DMS 273 (cell line): Measurements from ENCODE around the gene HMGB3.
A peak's percentile ranks its signal among the peaks of the same experiment; 100 is the strongest.
"Not testable (repeated sequence)": the region's sequence is repeated elsewhere in the genome, so short reads cannot be mapped to it uniquely, and the experiment has no call there.

ENCODE experiments used
- DNase-seq: peaks from one replicate; lab custom pipeline; 2025; ENCODE audit not compliant: unreplicated experiment; lab: John Stamatoyannopoulos, UW

HMGB3 gene

DNA sequence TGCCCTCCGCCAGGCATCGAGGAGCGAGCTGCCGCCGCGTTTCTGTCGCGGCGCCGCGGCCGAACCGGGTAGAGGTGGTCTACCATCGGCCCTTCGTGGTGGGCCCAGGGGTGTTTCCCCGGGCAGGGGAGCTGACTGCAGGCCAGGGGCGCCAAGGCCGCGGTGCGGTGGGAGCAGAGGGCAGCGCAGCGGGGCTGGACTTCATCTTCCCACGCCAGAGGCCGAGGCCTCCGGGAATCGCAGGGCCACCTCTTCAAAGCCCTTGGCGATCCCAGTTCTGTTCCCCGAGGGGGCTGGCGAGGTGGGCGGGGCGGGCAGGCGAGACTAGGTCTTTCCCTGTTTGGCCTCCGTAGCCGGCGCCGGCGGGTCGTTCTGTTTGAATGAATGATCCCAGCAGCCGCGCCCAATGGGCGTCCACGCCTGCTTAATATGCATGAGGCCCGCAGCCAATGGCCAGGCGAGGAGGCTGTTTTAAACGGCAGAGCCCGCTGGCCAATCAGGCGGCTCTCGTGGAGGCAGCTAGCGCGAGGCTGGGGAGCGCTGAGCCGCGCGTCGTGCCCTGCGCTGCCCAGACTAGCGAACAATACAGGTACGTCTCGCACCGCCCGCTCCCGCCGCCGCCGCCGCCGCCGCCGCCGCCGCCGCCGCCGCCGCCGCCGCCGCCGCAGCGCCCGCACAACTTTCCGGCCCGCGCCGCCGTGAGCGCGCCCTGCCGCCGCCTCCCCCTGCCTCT lies at the start of gene HMGB3:
Gene HMGB3, plus strand, starts transcription at position 548 of the 733 bp plus-strand sequence. CDS start 2,265 bp downstream, outside the sequence.
- DNase-seq = peak; percentile 98

DNA sequence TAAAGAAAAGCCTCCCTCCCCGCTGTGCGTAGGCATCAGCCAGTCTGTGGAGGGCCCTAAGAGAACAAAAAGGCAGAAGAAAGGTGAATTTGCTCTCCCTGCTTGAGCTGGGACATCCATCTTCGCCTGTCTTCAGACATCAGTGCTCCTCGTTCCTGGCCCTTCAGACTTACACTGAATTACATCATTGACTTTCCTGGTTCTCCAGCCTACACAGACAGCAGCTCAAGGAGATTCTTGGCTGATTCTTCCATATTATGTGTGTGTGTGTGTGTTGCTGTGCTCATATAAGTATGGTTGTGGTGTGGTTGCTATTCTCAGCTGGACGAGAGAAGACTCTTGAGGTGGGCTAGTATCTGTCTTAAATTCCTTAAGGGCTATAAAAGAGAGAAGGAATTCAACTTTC lies 49.2 kb upstream of the HMGB3 start:
- no peak for DNase-seq

DNA sequence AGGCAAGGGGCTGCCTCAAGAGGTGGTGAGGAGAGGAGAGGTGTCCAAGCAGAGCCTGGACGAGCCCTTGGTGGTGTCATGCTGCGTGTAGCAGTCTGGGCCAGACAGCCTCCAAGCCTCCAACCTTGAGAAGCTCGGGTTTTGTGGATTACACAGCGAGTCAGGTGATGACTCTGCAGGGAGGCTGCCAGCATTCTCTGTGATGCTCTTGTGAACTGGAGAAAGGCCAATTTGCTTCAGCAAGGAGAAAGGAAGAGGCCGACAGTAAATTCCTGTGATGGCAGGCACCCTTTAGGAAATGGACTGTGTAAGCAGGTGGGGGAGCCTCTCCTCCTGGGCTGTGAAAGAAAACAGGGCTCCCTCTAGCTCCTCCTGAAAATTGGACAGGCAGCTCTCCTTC lies 48.7 kb upstream of the HMGB3 start:
- peak; percentile 39 for DNase-seq

DNA sequence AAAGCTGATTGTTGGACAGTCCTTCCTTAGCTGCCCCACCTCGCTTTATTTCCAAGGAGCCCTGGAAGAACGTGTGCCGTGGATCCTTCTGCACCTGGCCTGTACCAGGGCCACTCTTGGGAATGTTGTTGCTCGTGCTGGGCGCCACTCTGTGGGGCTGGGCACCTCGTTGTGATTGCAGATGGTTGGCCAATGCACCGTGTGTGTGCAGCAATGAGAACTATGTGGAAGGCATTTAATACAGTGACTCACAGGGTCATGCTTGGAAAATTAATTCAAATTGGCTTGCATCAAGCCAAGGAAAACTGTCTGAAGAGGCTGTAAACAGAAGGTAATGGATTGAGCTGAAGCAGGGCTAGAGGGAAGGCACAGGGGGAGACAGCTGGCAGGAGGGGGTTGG lies 47.7 kb upstream of the HMGB3 start:
- DNase-seq = peak; percentile 77

DNA sequence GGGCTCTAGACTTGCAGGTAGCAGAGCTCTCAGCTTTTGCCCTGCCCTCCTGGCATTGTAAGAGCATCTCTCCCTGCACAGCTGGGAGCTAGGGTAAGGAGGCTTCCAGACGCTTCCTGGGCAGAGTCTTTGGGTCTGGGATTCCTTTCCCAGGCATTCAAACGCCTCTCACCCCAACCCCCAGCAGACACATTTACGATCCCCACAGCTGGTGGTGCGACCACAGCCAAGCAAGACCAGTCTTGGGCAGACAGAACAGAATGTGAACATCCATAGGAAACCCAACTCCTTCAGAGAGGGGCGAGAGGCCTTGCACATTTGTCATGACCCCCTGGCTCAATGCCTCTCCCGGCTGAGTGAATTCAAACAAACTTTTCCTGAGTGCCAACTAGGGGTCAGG lies 46.6 kb upstream of the HMGB3 start:
- DNase-seq = no peak

DNA sequence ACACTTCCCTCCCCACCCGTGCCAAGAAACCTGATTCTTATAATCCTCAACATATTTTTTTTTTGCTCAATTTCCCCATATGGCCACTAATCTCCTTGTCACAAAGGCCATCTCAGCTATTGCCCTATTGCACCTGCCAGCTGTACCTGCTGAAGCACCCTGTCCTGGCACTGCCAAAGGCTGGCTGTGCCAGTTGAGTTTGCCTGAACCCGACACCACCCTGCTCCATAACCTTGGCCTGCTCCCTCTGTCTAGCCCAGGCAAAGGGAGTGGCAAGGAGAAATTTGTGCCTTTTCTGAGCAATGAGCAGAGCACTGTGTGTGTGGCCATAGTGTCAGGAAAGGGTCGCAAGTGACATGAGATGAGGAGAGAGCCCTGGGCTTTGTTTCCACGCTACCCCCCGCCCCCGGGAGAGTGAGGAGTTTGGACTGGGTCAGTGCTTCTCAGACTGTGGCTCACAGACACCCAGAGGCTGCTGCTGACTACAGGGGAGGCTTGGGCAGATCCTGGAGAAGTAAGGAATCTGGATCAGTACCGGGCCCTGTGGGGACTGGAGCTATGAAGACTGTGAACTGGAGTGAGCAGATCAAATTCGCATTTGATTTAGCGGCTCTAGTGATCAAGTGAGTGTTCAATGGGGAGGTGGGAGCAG lies 42.2 kb upstream of the HMGB3 start:
- peak; percentile 16 for DNase-seq

DNA sequence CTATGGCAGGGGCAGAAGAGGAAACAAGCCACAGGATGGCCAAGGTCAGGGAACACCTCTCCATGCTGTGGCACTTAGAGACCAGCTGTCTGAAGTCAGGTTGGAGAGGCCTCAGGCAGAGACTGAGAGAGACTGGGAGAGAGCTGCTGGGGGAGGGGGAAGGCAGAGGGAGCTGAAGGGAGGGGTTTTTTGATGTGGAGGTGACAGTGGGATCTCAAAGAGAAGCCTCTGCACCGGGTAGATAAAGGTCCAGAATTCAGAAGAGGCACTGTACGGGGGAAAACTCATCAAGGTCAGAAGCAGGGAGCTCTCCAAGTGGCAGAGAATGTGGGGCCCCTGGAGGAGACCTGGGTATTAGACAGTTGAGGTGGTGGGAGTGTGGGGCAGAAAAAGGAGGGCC lies 41.6 kb upstream of the HMGB3 start:
- no peak for DNase-seq

DNA sequence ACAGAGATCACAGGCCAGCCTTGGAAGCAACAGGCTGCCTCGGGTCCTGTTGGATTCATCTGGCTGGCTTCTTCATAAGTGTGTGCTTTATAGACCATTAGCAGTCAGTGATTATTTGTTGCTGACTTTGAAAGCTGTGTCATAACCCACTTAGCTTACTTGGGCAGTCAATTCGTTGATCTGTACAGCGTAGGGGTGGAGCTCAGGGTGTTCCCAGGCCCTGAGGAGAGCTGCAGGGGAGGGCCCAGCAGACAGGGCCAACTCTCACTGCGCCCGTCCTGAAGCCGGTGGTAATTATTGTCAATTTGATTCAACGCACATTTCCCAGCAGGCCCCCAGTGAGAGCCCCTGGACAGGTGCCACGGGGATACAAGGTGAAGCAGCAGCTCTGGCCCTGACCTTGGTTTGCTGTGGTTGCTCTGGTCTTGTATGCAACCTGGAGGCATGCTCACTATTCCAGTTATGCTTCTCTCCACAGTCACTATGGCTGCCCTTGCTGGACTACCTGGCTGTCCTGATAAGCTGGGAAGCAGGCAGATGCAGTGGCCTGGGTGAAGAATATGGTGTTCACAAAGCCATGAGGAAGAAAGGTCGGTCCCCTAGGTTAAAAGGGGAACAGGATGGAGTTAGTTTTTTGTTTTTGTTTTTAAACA lies 40.1 kb upstream of the HMGB3 start:
- DNase-seq = no peak

DNA sequence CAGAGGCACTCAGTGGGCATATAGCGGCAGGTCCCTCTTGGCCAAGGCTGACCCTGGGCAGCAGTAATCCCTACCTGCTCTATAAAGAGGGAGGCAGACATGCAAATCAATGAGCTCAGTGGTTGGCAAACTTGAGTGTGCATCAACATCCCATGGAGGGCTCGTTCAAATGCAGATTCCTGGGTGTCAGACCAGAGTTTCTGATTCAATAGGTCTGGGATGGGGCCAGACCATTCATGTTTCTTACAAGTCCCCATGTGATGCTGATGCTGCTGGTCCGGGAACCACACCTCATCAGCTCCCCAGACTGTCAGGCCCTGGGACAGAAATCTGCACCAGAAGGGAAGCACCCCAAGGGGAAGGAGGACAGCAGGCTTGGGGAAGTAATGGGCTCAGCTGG lies 38.9 kb upstream of the HMGB3 start:
- no peak for DNase-seq

DNA sequence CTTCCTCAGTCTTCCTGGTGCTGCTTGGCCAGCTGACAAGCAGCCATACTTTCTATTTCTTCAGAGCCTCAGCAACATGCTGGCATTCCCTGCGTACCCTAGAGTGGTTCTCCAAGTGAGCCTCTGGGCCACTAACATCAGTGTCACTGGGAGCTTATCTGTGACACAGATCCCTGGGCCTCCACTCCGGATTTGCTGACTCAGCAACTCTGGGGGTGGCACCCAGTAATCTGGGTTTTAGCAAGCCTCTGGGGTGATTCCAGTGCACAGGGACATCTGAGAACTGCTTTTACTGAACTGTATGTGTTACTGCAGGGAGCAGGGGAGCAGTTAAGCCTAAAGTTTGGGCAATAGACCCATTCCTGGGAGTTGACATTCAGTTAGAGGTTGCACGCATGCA lies 28.2 kb upstream of the HMGB3 start:
- no peak for DNase-seq

DNA sequence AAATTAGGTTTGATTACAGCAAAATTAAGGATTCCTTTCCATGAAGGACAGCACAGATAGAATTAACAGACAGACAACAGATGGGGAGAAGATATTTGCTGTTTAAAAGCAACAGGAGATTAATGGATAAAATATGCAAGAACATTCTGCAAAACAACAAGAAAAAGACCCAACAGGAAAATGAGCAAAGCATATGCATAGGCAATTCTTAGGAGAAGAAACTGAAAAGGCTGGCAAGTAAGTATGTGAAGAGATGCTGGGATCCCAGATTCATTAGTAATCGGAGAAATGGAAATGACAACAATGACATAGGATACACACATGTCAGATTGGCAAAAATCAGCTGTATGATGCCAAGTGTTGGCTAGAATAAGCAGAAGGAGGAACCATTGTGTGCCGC lies 27.5 kb upstream of the HMGB3 start:
- no peak for DNase-seq

DNA sequence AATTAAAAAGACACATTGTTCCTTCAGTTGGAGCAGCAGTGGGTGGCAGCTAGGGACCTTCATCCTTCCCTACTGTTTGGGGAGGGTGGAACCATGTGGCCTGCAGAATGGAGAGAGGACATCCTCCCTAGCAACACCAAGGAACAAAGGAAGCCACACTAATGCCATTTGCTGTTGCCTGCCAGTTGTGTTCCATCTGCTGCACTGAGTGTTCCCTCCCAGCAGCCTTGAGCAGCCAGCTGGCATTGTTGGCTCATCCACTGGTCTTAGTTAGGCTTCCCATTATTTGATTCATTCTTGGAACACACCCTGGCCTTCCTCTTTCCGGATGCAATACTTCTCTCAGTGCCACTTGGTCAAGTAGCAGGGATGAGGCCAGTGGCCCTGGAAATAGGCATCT lies 25.0 kb upstream of the HMGB3 start:
- peak; percentile 91 for DNase-seq

DNA sequence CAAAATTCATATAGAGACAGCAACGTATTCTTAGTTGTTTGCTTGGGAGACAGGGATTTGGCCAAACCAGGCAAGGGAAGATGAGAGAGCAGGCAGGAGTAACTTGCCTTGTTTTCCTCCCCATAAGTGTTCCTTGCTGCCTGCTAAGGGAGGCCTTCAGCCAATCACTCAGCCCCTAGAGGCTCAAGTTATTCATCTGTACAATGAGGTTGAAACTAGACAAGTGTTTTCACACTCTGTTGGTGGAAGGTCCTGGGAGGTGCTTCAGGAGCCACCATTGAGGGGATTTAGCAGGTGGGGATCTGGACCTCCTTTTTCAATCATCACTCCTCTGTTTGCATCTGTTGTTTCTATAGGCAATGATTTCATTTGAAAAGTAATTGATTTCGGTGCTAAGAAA lies 23.6 kb upstream of the HMGB3 start:
- no peak for DNase-seq

DNA sequence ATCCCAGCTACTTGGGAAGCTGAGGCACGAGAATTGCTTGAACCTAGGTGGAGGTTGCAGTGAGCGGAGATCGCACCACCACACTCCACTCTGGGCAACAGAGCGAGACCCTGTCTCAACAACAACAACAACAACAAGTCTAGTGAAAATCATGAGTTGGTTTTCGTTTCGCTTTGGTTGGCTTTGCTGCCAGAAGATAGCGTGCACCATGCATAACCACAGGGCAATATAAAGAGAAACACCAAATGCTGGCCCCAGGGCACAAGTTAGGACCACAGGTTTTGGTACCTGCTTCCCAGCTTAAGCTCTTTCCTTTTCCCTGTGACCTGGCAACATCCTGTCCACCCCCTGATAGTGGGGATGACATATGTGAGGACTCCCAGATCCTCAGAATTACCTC lies 21.5 kb upstream of the HMGB3 start:
- DNase-seq = no peak

DNA sequence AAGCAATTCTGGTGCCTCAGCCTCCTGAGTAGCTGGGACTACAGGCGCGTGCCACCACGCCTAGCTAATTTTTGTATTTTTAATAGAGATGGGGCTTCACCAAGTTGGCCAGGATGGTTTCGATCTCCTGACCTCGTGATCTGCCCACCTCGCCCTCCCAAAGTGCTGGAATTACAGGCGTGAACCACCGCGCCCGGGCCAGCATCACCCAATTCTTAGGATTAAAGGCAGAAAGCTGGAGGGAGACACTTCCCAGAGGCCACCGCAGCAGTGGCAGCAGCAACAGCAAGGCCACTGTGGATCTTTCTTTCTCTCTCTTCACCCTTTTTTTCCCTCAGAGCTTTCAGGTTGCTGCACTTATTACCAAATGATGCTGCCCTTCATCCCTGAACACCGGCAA lies 18.7 kb upstream of the HMGB3 start:
- not testable (repeated sequence) for DNase-seq

DNA sequence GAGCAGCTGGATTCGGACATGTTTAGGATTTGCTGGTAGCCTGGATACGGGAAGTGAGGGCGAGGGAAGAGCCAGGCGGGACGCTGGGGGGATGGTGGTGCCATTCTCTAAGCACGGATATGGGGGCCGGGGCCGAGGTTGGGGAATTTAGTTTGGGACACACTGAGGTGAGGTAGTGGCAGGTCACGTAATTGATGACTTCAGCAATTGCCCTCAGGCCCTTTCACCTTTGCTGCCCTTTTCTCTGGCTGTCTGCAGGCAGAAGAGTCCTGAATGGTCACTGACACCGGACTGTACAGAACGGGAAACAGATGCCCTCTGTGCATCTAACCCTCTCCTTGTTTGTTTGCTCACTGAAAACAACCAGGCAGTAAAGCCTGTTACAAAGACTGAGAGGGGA lies 16.9 kb upstream of the HMGB3 start:
- DNase-seq = no peak

DNA sequence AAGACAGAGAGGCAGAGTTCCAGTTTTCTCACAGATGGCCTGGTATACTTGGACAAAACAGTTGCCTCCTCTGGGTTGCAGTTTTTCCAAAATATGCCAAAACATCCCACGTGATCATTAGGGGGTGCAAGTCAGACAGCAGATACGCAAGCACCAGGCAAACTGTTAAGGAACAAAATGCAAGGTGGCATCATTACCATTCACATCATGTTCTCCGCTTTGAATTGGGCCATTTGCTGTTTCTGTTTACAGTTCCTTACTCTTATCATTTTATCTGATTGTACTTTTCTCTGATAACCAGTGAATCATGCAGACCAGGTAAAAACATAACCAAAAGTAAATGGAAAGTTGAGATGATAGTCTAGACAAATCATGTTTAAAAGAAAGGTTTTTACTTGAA lies 16.4 kb upstream of the HMGB3 start:
- no peak for DNase-seq

DNA sequence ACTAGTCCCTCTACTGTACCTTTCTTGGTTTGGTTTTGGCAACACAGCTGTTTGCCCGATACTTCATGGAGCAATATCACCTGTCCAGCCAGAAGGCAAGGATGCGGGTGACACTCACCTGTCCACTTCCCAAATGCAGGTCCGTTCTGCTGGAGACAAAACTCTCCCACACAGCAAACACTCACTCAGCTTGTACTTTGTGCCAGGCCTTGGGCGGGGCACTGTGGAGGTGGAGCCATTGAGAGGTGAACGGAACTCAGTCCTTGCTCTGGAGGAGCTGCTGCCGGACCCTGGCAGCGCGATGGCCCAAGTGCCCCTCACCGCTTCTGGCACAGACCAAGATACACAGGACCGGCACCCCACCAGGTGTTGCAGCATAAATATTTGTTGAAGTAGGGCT lies 15.3 kb upstream of the HMGB3 start:
- DNase-seq = no peak

DNA sequence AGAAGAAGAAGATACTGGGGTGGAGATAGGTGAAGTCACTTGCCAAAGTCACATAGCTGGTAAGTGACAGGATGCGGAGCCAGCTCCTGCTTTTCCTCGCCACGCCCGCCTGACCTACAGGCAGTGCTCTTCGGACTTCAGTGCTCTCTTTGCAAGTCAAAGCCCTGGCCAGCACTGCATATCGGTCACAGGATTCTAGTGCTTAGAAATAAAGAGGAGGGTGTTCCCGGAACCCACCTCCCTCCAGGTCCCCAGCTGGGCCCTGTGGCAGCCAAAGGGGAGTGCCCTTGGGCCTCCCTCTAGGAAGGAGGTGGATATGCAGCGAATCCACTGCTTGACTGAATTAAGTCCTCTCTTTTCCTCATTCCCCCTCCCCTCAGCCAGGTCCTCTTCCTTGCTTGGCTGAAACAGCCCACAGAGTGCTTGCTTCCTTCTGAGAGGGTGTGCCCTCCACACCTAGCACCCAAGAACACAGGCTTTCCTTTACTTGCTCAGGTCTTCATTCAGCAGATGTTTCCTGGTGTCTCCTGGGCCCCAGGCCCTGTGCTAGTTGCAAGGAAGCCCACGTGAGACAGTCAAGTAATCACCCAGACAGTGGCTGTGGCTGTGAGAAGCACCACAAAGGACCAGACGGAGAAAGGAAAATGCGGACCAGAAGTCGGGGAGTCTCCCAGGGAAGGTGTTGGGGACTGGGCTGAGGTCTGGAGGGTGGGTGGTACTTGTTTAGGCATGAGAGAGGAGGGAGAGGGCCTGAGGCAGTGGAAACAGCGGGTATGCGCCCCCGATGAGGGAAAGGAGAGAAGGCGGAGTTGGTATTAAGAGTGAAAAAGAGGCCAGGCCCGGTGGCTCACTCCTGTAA lies 14.0 kb upstream of the HMGB3 start:
- no peak for DNase-seq

DNA sequence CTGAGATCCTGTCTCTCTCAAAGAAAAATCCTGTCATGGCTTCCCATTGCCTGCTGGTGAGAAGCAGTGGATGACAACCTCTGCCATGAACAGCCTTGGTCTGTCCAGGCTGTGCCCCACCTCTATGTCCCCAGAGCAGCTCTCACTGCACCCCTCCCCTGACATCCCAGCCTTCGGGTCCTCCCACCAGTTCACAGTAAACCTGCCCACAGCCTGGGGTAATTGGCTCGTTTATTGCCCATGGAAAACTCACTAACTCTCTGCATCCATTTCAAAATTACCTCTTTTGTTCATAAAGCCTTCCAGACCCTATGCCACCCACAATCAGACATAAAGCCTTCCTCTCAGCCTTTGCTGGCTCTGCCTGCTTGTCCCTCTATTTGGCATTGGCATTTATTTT lies 10.7 kb upstream of the HMGB3 start:
- DNase-seq = no peak

DNA sequence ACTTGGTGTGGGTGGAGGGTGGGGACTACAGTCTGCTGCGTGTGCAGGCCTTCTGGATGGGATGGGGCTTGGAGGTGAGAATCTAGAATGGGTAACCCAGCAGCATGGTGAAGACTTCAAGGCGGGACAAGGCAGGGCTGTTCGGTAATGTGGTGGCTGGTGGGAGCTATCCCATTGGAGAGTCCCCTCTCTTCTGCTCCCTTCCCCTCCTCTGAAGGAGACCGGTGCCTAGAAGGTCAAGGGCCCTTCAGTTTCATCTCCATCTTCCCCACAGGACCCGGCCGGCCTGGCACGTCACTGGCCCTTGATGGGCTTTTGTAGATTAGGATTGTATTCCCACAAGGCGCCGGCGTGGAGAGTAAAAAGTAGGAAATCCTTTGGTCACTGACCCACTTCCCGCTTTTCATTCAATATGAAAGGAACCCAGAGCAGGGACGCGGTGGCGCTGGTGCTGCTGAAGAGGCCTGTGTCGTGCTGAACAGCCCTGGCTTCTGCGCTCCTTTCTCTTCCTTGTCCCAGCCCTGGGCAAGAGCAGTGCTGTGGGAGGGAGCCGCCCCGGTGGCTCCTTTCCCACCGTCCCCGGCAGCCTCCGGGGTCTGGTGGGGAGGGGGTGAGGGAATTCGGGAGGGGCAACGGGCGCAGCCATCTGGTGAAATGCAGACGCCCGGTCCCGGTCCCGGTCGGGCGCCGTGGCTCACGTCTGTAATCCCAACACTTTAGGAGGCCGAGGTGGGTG lies 7.3 kb upstream of the HMGB3 start:
- no peak for DNase-seq
